GM19372 (cell line): ENCODE measurements around the gene EPB41L1.
"Not testable (repeated sequence)": the region's sequence is repeated elsewhere in the genome, so short reads cannot be mapped to it uniquely, and the experiment has no call there.

Experiments
- ATAC-seq: cut with Tn5 transposase; IDR thresholded peaks from one replicate; pipeline ENCODE4 v1.9.1; 2021; ENCODE audit warnings: mild to moderate bottlenecking, low read depth, moderate library complexity; ENCODE audit not compliant: unreplicated experiment

The EPB41L1 gene

GRCh38 chr20:36125097-36125496, 29.4 kb upstream of the EPB41L1 start:
- no peak for ATAC-seq

GRCh38 chr20:36126836-36127527, 27.6 kb upstream of the EPB41L1 start:
- no peak for ATAC-seq

- ATAC-seq = no peak
Measured at GRCh38 chr20:36128463-36129159, 25.9 kb upstream of the EPB41L1 start.

- ATAC-seq = no peak
Measured at GRCh38 chr20:36129160-36129543, 25.4 kb upstream of the EPB41L1 start.

GRCh38 chr20:36130390-36130789, 24.1 kb upstream of the EPB41L1 start:
- ATAC-seq = no peak

- no peak for ATAC-seq
Measured at GRCh38 chr20:36132802-36133211, 21.7 kb upstream of the EPB41L1 start.

GRCh38 chr20:36133821-36134220, 20.7 kb upstream of the EPB41L1 start:
- ATAC-seq = no peak

- ATAC-seq = no peak
Measured at GRCh38 chr20:36135159-36135558, 19.4 kb upstream of the EPB41L1 start.

GRCh38 chr20:36135821-36136220, 18.7 kb upstream of the EPB41L1 start:
- ATAC-seq = no peak

- not testable (repeated sequence) for ATAC-seq
Measured at GRCh38 chr20:36137313-36137712, 17.2 kb upstream of the EPB41L1 start.

- ATAC-seq = no peak
Measured at GRCh38 chr20:36141310-36141709, 13.2 kb upstream of the EPB41L1 start.

- no peak for ATAC-seq
Measured at GRCh38 chr20:36144336-36144735, 10.2 kb upstream of the EPB41L1 start.

- no peak for ATAC-seq
Measured at GRCh38 chr20:36145877-36146707, 8.4 kb upstream of the EPB41L1 start.

- no peak for ATAC-seq
Measured at GRCh38 chr20:36147690-36148089, 6.8 kb upstream of the EPB41L1 start.

GRCh38 chr20:36148439-36148838, 6.1 kb upstream of the EPB41L1 start:
- no peak for ATAC-seq

- ATAC-seq = no peak
Measured at GRCh38 chr20:36149012-36149411, 5.5 kb upstream of the EPB41L1 start.

- ATAC-seq = no peak
Measured at GRCh38 chr20:36149469-36149868, 5.1 kb upstream of the EPB41L1 start.

GRCh38 chr20:36150489-36150846, 4.1 kb upstream of the EPB41L1 start:
- ATAC-seq = no peak

GRCh38 chr20:36150847-36151539, 3.5 kb upstream of the EPB41L1 start:
- no peak for ATAC-seq

- ATAC-seq = no peak
Measured at GRCh38 chr20:36152261-36152660, 2.3 kb upstream of the EPB41L1 start.

GRCh38 chr20:36153204-36153603, 1.3 kb upstream of the EPB41L1 start:
- no peak for ATAC-seq
